GM06990 (cell line): ENCODE measurements around the gene VPS25.

Experiments used
- DNase-seq: peaks from one replicate; pipeline ENCODE4 v3.0.0-alpha.2; 2011; ENCODE audit not compliant: insufficient read length; ENCODE audit errors: extremely low read depth
- H3K27me3 ChIP-seq: replicated peaks from 2 replicates; pipeline ENCODE4 v1.6.0; 2011; ENCODE audit warnings: low read length; ENCODE audit not compliant: control insufficient read depth, insufficient read depth
- H3K36me3 ChIP-seq: 2 replicates; pipeline ENCODE4 v1.5.1; 2011; ENCODE audit warnings: low read length; ENCODE audit not compliant: control insufficient read depth, insufficient read depth
- H3K4me3 ChIP-seq: replicated peaks from 2 replicates; pipeline ENCODE4 v1.5.1; 2011; ENCODE audit warnings: low read depth, mild to moderate bottlenecking, control low read depth, low read length
- CTCF ChIP-seq: IDR thresholded peaks from 2 replicates; pipeline ENCODE4 v1.5.1; 2011; ENCODE audit warnings: low read length, control low read depth, mild to moderate bottlenecking, inconsistent platforms; ENCODE audit not compliant: insufficient read depth, poor library complexity, severe bottlenecking

VPS25 gene

GRCh38 chr17:42751628-42752027, 21.6 kb upstream of the VPS25 start:
- no peak for DNase-seq
- Histone ChIP-seq H3K27me3 (no peaks in the 10 kb centered on the region), H3K36me3 (no peaks in the 10 kb centered on the region), H3K4me3 (no peak overlapping the region)
- no peak for TF ChIP-seq CTCF

DNA sequence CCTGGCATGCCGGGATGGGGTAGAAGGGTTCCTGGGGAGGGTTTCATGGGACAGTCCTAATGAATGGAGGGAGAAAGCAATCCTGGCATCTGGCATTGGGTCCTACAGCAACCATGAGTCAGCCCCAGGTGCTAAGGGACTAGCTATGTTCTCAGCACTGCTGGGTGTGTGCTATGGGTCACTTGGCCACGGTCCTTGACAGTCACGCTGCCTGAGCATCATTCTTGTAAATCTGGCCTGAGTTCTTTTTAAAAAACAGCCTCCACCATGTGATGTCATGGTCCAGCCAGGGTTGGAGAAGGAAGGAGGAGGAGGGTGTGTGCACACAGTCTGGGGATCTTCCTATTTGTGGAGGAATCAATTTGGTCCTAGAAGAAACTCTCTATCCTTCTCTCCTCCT, 18.5 kb upstream of the VPS25 start:
- no peak for DNase-seq
- no peaks in the 10 kb centered on the region for H3K27me3 ChIP-seq

DNA sequence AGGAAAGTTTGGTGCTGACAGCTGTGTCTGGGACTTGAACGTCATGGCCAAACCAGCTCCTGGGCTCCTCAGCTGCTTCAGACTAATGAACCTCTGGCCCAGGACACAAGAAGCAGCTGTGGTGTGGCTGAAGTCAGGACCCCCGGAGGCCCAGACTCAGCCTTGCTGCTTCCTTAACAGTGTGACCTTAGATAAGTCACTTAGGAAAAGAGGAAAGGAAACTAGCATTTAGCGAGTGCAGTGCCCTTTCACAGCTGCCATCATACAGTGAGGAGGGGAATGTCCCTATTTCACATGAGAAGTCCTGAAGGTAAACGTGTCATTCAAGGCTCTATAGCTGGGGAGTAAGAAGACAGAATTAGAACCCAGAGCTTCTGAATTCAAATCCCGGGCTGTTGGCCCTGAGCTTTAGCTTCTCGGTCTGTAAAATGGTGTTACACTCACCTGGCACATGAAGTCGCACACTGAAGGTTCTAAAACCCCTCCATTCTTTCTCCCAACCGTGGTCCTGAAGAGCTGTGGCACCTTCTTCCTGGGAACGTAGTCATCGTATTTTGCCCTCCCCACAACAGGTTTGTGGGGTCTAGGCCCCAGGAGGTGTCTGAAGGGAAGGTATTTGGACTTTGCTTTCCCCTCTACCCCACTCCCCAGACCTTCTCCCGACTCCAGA, 13.1 kb upstream of the VPS25 start:
- no peak for TF ChIP-seq CTCF
- no peak for DNase-seq
- H3K27me3 ChIP-seq, result no peaks in the 10 kb centered on the region
- H3K4me3 ChIP-seq, result no peak overlapping the region
- H3K36me3 ChIP-seq, result no peaks in the 10 kb centered on the region

More for the DNA sequence above, 18.5 kb upstream of the VPS25 start:
- Histone ChIP-seq H3K36me3 (no peaks in the 10 kb centered on the region), H3K4me3 (no peak overlapping the region)
- no peak for TF ChIP-seq CTCF

GRCh38 chr17:42760652-42761581, 12.3 kb upstream of the VPS25 start, which contains the start of gene RAMP2:
RAMP2 (plus strand) TSS chr17:42761227; CDS start chr17:42761262, 35 bp downstream.
- Histone ChIP-seq H3K4me3 (peak within 1 kb of the TSS; percentile 29), H3K27me3 (no peaks in the 10 kb centered on the region), H3K36me3 (no peaks in the 10 kb centered on the region)
- peak; percentile 44 for DNase-seq
- TF ChIP-seq CTCF, result no peak

GRCh38 chr17:42761638-42762037, 11.6 kb upstream of the VPS25 start:
- no peak for DNase-seq
- Histone ChIP-seq H3K27me3 (no peaks in the 10 kb centered on the region), H3K36me3 (no peaks in the 10 kb centered on the region), H3K4me3 (no peak overlapping the region)
- no peak for TF ChIP-seq CTCF
